Fibroblast of lung (primary cell): Measurements from ENCODE around the gene PLA2G7. TPM values are rescaled to one million over a fixed set of nuclear protein-coding genes. Genes with fewer than 3 reads are reported as not detected.

Experiments used
- DNase-seq, 2 donors: peaks; one replicate each; pipeline versions ENCODE4 v3.0.0 to v3.0.0-alpha.2; 2010; ENCODE audit warnings: low read depth in 2 of 2
- H2AFZ ChIP-seq: 2 replicates; pipeline ENCODE4 v1.5.1; 2012; ENCODE audit warnings: low read length, control low read depth, inconsistent platforms
- H3K27ac ChIP-seq: 2 replicates; pipeline ENCODE4 v1.5.1; 2011; ENCODE audit warnings: low read length, control low read depth; ENCODE audit not compliant: insufficient read depth
- H3K27me3 ChIP-seq: 2 replicates; pipeline ENCODE4 v1.5.1; 2011; ENCODE audit warnings: mild to moderate bottlenecking, low read length; ENCODE audit not compliant: control insufficient read depth, insufficient read depth
- H3K36me3 ChIP-seq: 2 replicates; pipeline ENCODE4 v1.5.1; 2011; ENCODE audit warnings: low read length; ENCODE audit not compliant: control insufficient read depth, insufficient read depth
- H3K4me1 ChIP-seq: 2 replicates; pipeline ENCODE4 v1.5.1; 2011; ENCODE audit warnings: low read length; ENCODE audit not compliant: control insufficient read depth, insufficient read depth; ENCODE audit errors: extremely low read depth
- H3K4me2 ChIP-seq: 2 replicates; pipeline ENCODE4 v1.5.1; 2011; ENCODE audit warnings: low read length, control low read depth; ENCODE audit not compliant: insufficient read depth; ENCODE audit errors: extremely low read depth
- H3K4me3 ChIP-seq, 4 experiments: fragments of 200-600 bp in 1 of 4; sonication (generic) in 1 of 4; replicated peaks in 1 of 4; 2 replicates each; pipeline ENCODE4 v1.5.1; 2011 to 2016; ENCODE audit warnings: low read length in 4 of 4, low read depth in 3 of 4, mild to moderate bottlenecking in 3 of 4, control low read depth in 2 of 4, inconsistent platforms in 1 of 4, mixed read lengths in 1 of 4; ENCODE audit not compliant: insufficient read depth in 1 of 4; ENCODE audit errors: control extremely low read depth in 1 of 4
- H3K79me2 ChIP-seq: 2 replicates; pipeline ENCODE4 v1.5.1; 2012; ENCODE audit warnings: mild to moderate bottlenecking, low read length, inconsistent platforms; ENCODE audit not compliant: control insufficient read depth, insufficient read depth
- H3K9ac ChIP-seq: 2 replicates; pipeline ENCODE4 v1.5.1; 2011; ENCODE audit warnings: mild to moderate bottlenecking, low read length, control low read depth; ENCODE audit not compliant: insufficient read depth
- H3K9me3 ChIP-seq: 2 replicates; pipeline ENCODE4 v1.5.1; 2012; ENCODE audit warnings: low read depth, low read length; ENCODE audit not compliant: control insufficient read depth, insufficient read depth
- H4K20me1 ChIP-seq: 2 replicates; pipeline ENCODE4 v1.5.1; 2011; ENCODE audit warnings: low read length; ENCODE audit not compliant: control insufficient read depth, insufficient read depth; ENCODE audit errors: extremely low read depth
- EZH2 ChIP-seq: IDR thresholded peaks from 2 replicates; pipeline ENCODE4 v1.5.1; 2012; ENCODE audit warnings: low read length, control low read depth, mild to moderate bottlenecking; ENCODE audit errors: missing control alignments
- polyA plus RNA-seq, 2 donors: library from polyadenylated mRNA; depleted of rRNA in 1 of 2; stranded (reverse) in 1 of 2; unstranded in 1 of 2; fragments of >200 nt; gene quantifications; 2 replicates each; pipeline ENCODE4 v1.2.1, GENCODE V29; 2011 to 2012; ENCODE audit warnings: missing spikeins in 1 of 2
- total RNA-seq: library from RNA; depleted of rRNA; stranded (reverse); fragments of >200 nt; gene quantifications from 2 replicates; pipeline ENCODE4 v1.2.1, GENCODE V29; 2014
- TF ChIP-seq, protein P1 (sequence below), 2 donors: IDR thresholded peaks in 1 of 2; conservative IDR thresholded peaks in 1 of 2; 1 replicate in 1 of 2; 2 replicates in 1 of 2; pipeline ENCODE4 v1.5.1; 2011 to 2012; ENCODE audit warnings: low read length in 2 of 2, control low read depth in 1 of 2, inconsistent platforms in 1 of 2, low read depth in 1 of 2, mild to moderate bottlenecking in 1 of 2

Gene PLA2G7
- total and polyA plus RNA-seq, 2 donors (not counting 1 experiment from before 2014, with no cell fraction given): not detected

DNA sequence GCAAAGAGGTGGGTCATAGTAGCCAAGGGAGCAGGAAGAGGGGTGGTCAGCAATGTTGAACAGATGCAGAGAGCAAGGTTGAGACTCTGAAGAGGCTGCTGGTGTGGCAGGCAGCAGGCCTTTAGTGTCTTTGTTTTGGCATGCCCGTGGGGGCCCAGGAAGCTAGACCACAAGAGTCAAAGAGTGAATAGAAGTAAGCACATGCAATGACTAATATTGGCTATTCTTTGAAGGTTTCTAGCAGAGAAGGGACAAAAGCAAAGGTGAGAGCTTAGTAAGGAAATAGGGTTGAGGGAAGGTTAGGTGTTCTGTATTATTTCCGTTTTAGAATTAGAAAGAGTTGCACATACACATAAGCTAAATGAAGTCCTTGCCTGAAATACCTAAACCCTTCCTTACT is 28.7 kb downstream of the PLA2G7 start:
- Histone ChIP-seq H3K27me3 (no peaks in the 10 kb centered on the region), H3K36me3 (no peaks in the 10 kb centered on the region), H4K20me1 (no peaks in the 10 kb centered on the region), H3K4me1 (no peaks in the 10 kb centered on the region), H2AFZ (no peak overlapping the region), H3K27ac (no peak overlapping the region), H3K79me2 (no peaks in the 10 kb centered on the region), H3K9me3 (no peaks in the 10 kb centered on the region), H3K4me3 (no peak overlapping the region), H3K4me2 (no peak overlapping the region), H3K9ac (no peak overlapping the region)
- DNase-seq: no peak
- no peak for TF ChIP-seq EZH2
- TF ChIP-seq, protein P1, sequence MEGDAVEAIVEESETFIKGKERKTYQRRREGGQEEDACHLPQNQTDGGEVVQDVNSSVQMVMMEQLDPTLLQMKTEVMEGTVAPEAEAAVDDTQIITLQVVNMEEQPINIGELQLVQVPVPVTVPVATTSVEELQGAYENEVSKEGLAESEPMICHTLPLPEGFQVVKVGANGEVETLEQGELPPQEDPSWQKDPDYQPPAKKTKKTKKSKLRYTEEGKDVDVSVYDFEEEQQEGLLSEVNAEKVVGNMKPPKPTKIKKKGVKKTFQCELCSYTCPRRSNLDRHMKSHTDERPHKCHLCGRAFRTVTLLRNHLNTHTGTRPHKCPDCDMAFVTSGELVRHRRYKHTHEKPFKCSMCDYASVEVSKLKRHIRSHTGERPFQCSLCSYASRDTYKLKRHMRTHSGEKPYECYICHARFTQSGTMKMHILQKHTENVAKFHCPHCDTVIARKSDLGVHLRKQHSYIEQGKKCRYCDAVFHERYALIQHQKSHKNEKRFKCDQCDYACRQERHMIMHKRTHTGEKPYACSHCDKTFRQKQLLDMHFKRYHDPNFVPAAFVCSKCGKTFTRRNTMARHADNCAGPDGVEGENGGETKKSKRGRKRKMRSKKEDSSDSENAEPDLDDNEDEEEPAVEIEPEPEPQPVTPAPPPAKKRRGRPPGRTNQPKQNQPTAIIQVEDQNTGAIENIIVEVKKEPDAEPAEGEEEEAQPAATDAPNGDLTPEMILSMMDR (conservative IDR thresholded peaks at IDR 0.05 in 1 of 2, IDR thresholded peaks at IDR 0.05 in 1 of 2; ENCODE audit: low read depth in 1 of 2, low read length in 2 of 2): no peak

DNA sequence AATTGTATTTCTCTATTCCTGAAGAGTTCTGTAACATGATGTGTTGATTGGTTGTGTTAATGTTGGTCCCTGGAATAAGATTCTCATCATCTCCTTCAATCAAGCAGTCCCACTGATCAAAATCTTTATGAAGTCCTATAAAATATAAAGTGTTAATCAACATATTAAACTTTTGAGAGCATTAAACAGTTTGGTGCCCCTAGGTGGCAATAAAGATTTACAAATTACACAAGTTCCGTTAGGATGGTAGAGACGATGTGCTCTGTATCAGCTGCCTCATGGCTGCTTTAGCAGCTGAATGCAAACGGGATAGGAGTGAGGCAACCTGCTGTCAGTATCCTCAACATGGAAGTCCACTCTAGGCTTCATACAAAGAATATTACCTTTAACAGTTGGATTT is 30.6 kb downstream of the PLA2G7 start:
- H3K9me3 ChIP-seq: no peaks in the 10 kb centered on the region
- DNase-seq: peak; percentile 25 to 33
- H3K4me1 ChIP-seq: no peaks in the 10 kb centered on the region
- no peaks in the 10 kb centered on the region for H4K20me1 ChIP-seq
- no peak overlapping the region for H3K27ac ChIP-seq
- no peaks in the 10 kb centered on the region for H3K36me3 ChIP-seq
- no peaks in the 10 kb centered on the region for H3K79me2 ChIP-seq
- H3K4me2 ChIP-seq: no peak overlapping the region
- no peak overlapping the region for H2AFZ ChIP-seq
- H3K4me3 ChIP-seq: no peak overlapping the region
- no peak overlapping the region for H3K9ac ChIP-seq
- TF ChIP-seq, protein P1 (conservative IDR thresholded peaks at IDR 0.05 in 1 of 2, IDR thresholded peaks at IDR 0.05 in 1 of 2; ENCODE audit: low read depth in 1 of 2, low read length in 2 of 2): no peak
- no peaks in the 10 kb centered on the region for H3K27me3 ChIP-seq

DNA sequence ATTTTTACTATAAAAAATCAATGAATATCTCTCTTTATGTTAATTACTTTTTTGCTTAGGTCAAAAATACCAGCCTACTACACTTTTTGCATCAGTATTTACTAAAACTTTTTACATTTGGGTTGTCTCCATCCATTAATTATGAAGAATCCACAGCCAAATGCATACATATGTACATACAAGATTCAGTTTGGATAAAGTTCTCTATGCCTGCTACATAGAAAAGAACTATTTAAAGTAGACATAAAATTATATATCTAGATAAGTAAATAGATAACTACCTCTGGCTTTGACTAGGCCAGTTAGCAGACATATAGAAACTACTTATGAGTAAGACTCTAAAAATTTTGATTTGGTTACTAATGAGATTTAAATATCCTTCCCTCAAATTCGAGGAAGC is 35.2 kb downstream of the PLA2G7 start:
- no peaks in the 10 kb centered on the region for H3K27me3 ChIP-seq
- no peak overlapping the region for H3K4me3 ChIP-seq
- no peak overlapping the region for H3K4me2 ChIP-seq
- no peak for DNase-seq
- no peak overlapping the region for H2AFZ ChIP-seq
- H3K9ac ChIP-seq: no peak overlapping the region
- no peak for TF ChIP-seq EZH2
- TF ChIP-seq, protein P1 (conservative IDR thresholded peaks at IDR 0.05 in 1 of 2, IDR thresholded peaks at IDR 0.05 in 1 of 2; ENCODE audit: low read depth in 1 of 2, low read length in 2 of 2): no peak
- no peaks in the 10 kb centered on the region for H4K20me1 ChIP-seq
- no peaks in the 10 kb centered on the region for H3K4me1 ChIP-seq
- no peak overlapping the region for H3K27ac ChIP-seq
- H3K9me3 ChIP-seq: no peaks in the 10 kb centered on the region
- no peaks in the 10 kb centered on the region for H3K36me3 ChIP-seq
- no peaks in the 10 kb centered on the region for H3K79me2 ChIP-seq
